NB4 (cell line): Measurements from ENCODE around the gene CDC73.
"Not testable (repeated sequence)": the region's sequence is repeated elsewhere in the genome, so short reads cannot be mapped to it uniquely, and the experiment has no call there.

Source experiments
- DNase-seq: peaks from one replicate; pipeline ENCODE4 v3.0.0; 2010; ENCODE audit warnings: low read depth
- H3K4me3 ChIP-seq: one replicate; pipeline ENCODE4 v1.5.1; 2011; ENCODE audit warnings: mild to moderate bottlenecking, low read depth, low read length, moderate library complexity
- MAX ChIP-seq: IDR thresholded peaks from 2 replicates; pipeline ENCODE4 v1.6.1; 2011; ENCODE audit warnings: low read depth, low read length
- MYC ChIP-seq: IDR thresholded peaks from 2 replicates; pipeline ENCODE4 v1.6.1; 2011; ENCODE audit warnings: low read depth, low read length
- POLR2A ChIP-seq: IDR thresholded peaks from 2 replicates; pipeline ENCODE4 v1.6.1; 2011; ENCODE audit warnings: mild to moderate bottlenecking; ENCODE audit not compliant: insufficient read length; ENCODE audit errors: extremely low read depth
- TF ChIP-seq, protein P1 (sequence below): IDR thresholded peaks from one replicate; pipeline ENCODE4 v1.5.1; 2012; ENCODE audit warnings: low read depth, low read length

The CDC73 gene

GRCh38 chr1:193265716-193266115 is 143.9 kb downstream of the CDC73 start:
- TF ChIP-seq MAX (no peak), MYC (no peak), POLR2A (no peak)
- TF ChIP-seq, protein P1, sequence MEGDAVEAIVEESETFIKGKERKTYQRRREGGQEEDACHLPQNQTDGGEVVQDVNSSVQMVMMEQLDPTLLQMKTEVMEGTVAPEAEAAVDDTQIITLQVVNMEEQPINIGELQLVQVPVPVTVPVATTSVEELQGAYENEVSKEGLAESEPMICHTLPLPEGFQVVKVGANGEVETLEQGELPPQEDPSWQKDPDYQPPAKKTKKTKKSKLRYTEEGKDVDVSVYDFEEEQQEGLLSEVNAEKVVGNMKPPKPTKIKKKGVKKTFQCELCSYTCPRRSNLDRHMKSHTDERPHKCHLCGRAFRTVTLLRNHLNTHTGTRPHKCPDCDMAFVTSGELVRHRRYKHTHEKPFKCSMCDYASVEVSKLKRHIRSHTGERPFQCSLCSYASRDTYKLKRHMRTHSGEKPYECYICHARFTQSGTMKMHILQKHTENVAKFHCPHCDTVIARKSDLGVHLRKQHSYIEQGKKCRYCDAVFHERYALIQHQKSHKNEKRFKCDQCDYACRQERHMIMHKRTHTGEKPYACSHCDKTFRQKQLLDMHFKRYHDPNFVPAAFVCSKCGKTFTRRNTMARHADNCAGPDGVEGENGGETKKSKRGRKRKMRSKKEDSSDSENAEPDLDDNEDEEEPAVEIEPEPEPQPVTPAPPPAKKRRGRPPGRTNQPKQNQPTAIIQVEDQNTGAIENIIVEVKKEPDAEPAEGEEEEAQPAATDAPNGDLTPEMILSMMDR: no peak
- DNase-seq: no peak
- H3K4me3 ChIP-seq: no peak overlapping the region

- H3K4me3 ChIP-seq, DNase-seq: not testable (repeated sequence)
Observed at GRCh38 chr1:193266794-193267193, 145.0 kb downstream of the CDC73 start.

DNA sequence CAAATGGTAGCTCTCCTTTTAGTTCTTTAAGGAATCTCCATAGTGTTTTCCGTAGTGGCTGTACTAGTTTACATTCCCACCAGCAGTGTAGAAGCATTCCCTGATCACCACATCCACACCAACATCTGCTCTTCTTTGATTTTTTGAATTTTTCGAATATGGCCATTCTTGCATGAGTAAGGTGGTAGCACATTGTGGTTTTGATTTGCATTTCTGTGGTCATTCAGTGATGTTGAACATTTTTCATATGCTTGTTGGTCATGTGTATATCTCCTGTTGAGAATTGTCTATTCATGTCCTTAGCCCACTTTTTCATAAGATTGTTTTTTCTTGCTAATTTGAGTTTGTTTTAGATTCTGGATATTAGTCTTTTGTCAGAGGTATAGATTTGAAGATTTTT is 149.2 kb downstream of the CDC73 start:
- TF ChIP-seq MYC (no peak), MAX (no peak), POLR2A (no peak)
- TF ChIP-seq, protein P1: no peak
- DNase-seq: no peak

GRCh38 chr1:193275773-193276172 is 153.9 kb downstream of the CDC73 start:
- DNase-seq: no peak
- H3K4me3 ChIP-seq: no peak overlapping the region
- no peak for TF ChIP-seq MAX

More for the DNA sequence above, 149.2 kb downstream of the CDC73 start:
- no peak overlapping the region for H3K4me3 ChIP-seq

- H3K4me3 ChIP-seq: no peak overlapping the region
- no peak for TF ChIP-seq MYC
- TF ChIP-seq, protein P1: no peak
- TF ChIP-seq POLR2A: no peak
- TF ChIP-seq MAX: no peak
- no peak for DNase-seq
Observed at GRCh38 chr1:193278968-193279367, 157.1 kb downstream of the CDC73 start.

DNA sequence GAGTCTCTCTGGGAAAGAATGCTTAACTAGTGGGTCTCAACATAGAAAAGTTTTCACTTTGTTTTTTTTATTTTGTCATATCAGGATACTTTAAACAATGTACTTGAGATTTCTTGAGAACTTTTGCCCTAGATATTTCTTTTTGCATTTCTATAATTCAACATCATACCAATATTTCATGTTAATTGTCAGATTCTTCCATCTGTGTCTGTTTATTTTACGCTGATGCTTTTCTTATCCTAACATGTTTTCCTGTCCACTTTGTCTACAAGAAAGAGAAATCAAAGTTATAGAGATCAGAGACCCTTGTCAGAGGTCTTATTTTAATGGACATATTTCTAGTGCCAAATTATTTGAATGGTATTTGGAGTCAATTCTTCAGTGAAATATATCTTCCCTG is 160.1 kb downstream of the CDC73 start:
- TF ChIP-seq, protein P1: no peak
- TF ChIP-seq MYC: no peak
- no peak for TF ChIP-seq MAX
- TF ChIP-seq POLR2A: no peak
- no peak for DNase-seq
- no peak overlapping the region for H3K4me3 ChIP-seq

- DNase-seq: peak; percentile 9
- TF ChIP-seq POLR2A (no peak), MAX (no peak), MYC (no peak)
- TF ChIP-seq, protein P1: no peak
- H3K4me3 ChIP-seq: no peak overlapping the region
Observed at GRCh38 chr1:193283016-193283415, 161.2 kb downstream of the CDC73 start.
